OCI-LY3 (cell line): ENCODE data around the gene CNTNAP2.

Source experiments
- CTCF ChIP-seq: fragments of 200-600, 300-600 bp; sonication (generic); IDR thresholded peaks from 2 replicates; pipeline ENCODE4 v1.5.1; 2014; ENCODE audit warnings: antibody characterized with exemption, low read length, low read depth
- EZH2phosphoT487 ChIP-seq: fragments of 200-600 bp; shearing (Covaris generic); IDR thresholded peaks from 2 replicates; pipeline ENCODE4 v1.6.1; 2018; ENCODE audit warnings: antibody characterized with exemption, mixed run types, low read depth

- TF ChIP-seq CTCF (no peak), EZH2phosphoT487 (no peak)
Observed at GRCh38 chr7:148433521-148434180, 2317.1 kb downstream of the CNTNAP2 start.
